ENCODE measurements around the gene CCDC179. TPM values are rescaled to one million over a fixed set of nuclear protein-coding genes. Genes with fewer than 3 reads are reported as not detected.

The CCDC179 gene
- total and polyA plus RNA-seq, 9 of the 15 experiments (the other 6 are each of a cell fraction or from before 2014, with no cell fraction given): not detected

DNA sequence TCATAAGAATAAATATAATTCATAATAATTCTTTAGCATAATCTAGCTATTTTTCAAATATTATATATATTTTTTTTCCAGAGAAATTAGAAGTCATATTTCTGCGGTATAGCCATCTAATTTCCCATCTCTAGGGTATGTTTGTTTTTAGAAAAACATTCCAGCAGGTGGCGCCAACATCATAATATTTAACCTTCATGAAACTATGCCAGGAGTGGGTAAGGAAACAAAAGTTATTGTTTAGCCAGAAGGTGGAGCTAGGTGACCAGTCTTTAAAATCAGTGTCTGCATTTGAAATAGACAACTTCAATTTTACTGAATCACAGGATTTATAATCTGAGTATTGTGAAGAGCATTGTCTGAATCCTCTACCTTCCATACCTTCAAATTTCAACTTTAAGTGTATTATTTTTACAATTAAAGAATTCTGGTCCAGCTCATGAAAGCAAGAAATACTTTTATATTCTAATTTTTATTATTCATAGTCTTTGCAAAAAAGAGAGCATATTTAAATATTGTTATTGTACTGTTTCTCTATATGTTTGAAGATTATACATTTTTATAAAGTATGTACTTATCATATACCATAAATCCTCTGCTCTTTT lies 15.7 kb upstream of the CCDC179 start:
- Histone ChIP-seq H3K9me1 (ENCODE audit: control insufficient read depth, insufficient read depth, low read length) (no peaks in the 10 kb centered on the region), H3K4me1 (replicated peaks in 1 of 2; ENCODE audit: control insufficient read depth in 2 of 2, insufficient read depth in 2 of 2, low read length in 2 of 2) (no peaks in the 10 kb centered on the region), H3K4me3 (no peak overlapping the region), H2AFZ (ENCODE audit: low read depth, low read length) (no peak overlapping the region), H3K9ac (ENCODE audit: insufficient read depth in 1 of 2, low read depth in 2 of 2, low read length in 2 of 2) (no peak overlapping the region), H4K20me1 (replicated peaks; ENCODE audit: control insufficient read depth, insufficient read depth, low read length) (no peaks in the 10 kb centered on the region), H3K4me2 (ENCODE audit: insufficient read depth, low read length) (no peak overlapping the region), H3K79me2 (ENCODE audit: control insufficient read depth, insufficient read depth, low read length) (no peaks in the 10 kb centered on the region), H3K27me3 (ENCODE audit: control insufficient read depth in 2 of 2, insufficient read depth in 2 of 2, low read length in 2 of 2) (no peaks in the 10 kb centered on the region), H3K27ac (ENCODE audit: extremely low read depth, low read depth, low read length) (no peak overlapping the region), H3K36me3 (ENCODE audit: control insufficient read depth, insufficient read depth, low read length) (no peaks in the 10 kb centered on the region), H3K9me3 (replicated peaks; ENCODE audit: control insufficient read depth, insufficient read depth, low read depth, low read length) (no peaks in the 10 kb centered on the region)
- CTCF ChIA-PET (ENCODE audit: low intra/inter-chr PET ratio): no interaction called here
- FAIRE-seq: peak; percentile 94
- in situ Hi-C loops (cut with MboI) (no loop called here), intact Hi-C loops (cut with micrococcal nuclease) (no loop called here)
- ATAC-seq: peak; percentile 94
- WGBS (ENCODE audit: insufficient coverage, low coverage, missing lambda C conversion rate): 7% methylated on average over 2 of the region's 2 CpGs
- POLR2A ChIA-PET: no interaction called here
- peak; percentile 60 to 88 (median 68) for DNase-seq (ENCODE audit: extremely low read depth in 1 of 4, low spot score in 3 of 4)
- no TSS peak for BruUV-seq (replicated peaks)
- TF ChIP-seq, protein P1, sequence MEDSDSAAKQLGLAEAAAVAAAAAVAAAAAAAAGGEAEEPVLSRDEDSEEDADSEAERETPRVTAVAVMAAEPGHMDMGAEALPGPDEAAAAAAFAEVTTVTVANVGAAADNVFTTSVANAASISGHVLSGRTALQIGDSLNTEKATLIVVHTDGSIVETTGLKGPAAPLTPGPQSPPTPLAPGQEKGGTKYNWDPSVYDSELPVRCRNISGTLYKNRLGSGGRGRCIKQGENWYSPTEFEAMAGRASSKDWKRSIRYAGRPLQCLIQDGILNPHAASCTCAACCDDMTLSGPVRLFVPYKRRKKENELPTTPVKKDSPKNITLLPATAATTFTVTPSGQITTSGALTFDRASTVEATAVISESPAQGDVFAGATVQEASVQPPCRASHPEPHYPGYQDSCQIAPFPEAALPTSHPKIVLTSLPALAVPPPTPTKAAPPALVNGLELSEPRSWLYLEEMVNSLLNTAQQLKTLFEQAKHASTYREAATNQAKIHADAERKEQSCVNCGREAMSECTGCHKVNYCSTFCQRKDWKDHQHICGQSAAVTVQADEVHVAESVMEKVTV (CRISPR knock-in tag; IDR thresholded peaks at IDR 0.05): peak; percentile 64
- no peak for TF ChIP-seq STAT5A (IDR thresholded peaks at IDR 0.05; ENCODE audit: borderline replicate concordance, low read length)
- TF ChIP-seq TEAD4 (IDR thresholded peaks at IDR 0.05; ENCODE audit: low read length): peak; percentile 42; the same call in 1 of the 2 replicates
- no peak for TF ChIP-seq TEAD4 (CRISPR knock-in tag; IDR thresholded peaks at IDR 0.05; ENCODE audit: borderline replicate concordance)
- TF ChIP-seq, protein P2, sequence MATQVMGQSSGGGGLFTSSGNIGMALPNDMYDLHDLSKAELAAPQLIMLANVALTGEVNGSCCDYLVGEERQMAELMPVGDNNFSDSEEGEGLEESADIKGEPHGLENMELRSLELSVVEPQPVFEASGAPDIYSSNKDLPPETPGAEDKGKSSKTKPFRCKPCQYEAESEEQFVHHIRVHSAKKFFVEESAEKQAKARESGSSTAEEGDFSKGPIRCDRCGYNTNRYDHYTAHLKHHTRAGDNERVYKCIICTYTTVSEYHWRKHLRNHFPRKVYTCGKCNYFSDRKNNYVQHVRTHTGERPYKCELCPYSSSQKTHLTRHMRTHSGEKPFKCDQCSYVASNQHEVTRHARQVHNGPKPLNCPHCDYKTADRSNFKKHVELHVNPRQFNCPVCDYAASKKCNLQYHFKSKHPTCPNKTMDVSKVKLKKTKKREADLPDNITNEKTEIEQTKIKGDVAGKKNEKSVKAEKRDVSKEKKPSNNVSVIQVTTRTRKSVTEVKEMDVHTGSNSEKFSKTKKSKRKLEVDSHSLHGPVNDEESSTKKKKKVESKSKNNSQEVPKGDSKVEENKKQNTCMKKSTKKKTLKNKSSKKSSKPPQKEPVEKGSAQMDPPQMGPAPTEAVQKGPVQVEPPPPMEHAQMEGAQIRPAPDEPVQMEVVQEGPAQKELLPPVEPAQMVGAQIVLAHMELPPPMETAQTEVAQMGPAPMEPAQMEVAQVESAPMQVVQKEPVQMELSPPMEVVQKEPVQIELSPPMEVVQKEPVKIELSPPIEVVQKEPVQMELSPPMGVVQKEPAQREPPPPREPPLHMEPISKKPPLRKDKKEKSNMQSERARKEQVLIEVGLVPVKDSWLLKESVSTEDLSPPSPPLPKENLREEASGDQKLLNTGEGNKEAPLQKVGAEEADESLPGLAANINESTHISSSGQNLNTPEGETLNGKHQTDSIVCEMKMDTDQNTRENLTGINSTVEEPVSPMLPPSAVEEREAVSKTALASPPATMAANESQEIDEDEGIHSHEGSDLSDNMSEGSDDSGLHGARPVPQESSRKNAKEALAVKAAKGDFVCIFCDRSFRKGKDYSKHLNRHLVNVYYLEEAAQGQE (IDR thresholded peaks at IDR 0.05; ENCODE audit: borderline replicate concordance): peak; percentile 78
- TF ChIP-seq, protein P2 (CRISPR knock-in tag; IDR thresholded peaks at IDR 0.05; ENCODE audit: low read depth): no peak
- no peak for TF ChIP-seq RBBP5 (IDR thresholded peaks at IDR 0.05; ENCODE audit: borderline replicate concordance, insufficient read depth, low read length, poor library complexity, severe bottlenecking)
- peak; percentile 44 for TF ChIP-seq NFIC (IDR thresholded peaks at IDR 0.05)
- no peak for TF ChIP-seq RBFOX2 (IDR thresholded peaks at IDR 0.05; ENCODE audit: low read depth, low read length)
- TF ChIP-seq, protein P3, sequence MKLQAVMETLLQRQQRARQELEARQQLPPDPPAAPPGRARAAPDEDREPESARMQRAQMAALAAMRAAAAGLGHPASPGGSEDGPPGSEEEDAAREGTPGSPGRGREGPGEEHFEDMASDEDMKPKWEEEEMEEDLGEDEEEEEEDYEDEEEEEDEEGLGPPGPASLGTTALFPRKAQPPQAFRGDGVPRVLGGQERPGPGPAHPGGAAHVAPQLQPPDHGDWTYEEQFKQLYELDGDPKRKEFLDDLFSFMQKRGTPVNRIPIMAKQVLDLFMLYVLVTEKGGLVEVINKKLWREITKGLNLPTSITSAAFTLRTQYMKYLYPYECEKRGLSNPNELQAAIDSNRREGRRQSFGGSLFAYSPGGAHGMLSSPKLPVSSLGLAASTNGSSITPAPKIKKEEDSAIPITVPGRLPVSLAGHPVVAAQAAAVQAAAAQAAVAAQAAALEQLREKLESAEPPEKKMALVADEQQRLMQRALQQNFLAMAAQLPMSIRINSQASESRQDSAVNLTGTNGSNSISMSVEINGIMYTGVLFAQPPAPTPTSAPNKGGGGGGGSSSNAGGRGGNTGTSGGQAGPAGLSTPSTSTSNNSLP (IDR thresholded peaks at IDR 0.05; ENCODE audit: borderline replicate concordance, low read depth, low read length): 0 out of 2 replicates have a peak, but pooled peaks have one; percentile 56
- TF ChIP-seq ARNT (IDR thresholded peaks at IDR 0.05): 0 out of 4 replicates have a peak, but pooled peaks of 1 of the 2 experiments have one; percentile 30
